Activated naive CD4-positive, alpha-beta T cell treated with anti-CD3 and anti-CD28 coated beads, Interleukin-2, amount 50 U/mL, for 16 hours (primary cell): ENCODE results near the gene HECW1.
A peak's percentile ranks its signal among the peaks of the same experiment; 100 is the strongest.
"Not testable (repeated sequence)": the region's sequence is repeated elsewhere in the genome, so short reads cannot be mapped to it uniquely, and the experiment has no call there.

Experiments used
- DNase-seq: peaks from one replicate; pipeline ENCODE4 v3.0.0-alpha.2; 2020

HECW1 gene

GRCh38 chr7:43586251-43586900, 473.9 kb downstream of the HECW1 start:
- DNase-seq = no peak

DNA sequence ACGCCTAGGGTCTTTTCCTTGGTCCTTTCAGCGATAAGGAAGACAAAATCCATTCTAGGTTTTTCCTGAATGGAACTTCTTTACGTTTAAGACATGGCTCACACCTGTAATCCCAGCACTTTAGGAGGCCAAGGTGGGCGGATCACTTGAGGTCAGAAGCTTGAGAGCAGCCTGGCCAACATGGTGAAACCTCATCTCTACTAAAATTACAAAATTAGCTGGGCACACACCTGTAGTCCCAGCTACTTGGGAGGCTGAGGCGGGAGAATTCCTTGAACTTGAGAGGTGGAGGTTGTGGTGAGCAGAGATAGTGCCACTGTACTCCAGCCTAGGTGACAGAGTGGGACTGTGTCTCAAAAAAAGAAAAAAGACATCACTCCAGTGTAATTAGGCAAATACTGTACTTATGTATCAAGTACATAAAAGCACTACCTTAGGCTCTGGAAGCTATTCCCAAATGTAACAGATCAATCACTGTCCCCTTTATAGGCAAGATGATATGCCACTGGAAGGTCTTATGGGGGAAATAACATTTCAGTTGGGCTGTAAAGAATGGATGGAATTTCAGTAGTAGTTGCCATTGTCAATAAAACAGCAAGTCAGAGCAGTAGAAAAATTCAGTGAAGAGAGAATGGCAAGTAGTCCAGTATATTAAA, 476.2 kb downstream of the HECW1 start:
- no peak for DNase-seq

GRCh38 chr7:43589133-43589478, 476.7 kb downstream of the HECW1 start:
- DNase-seq = no peak

GRCh38 chr7:43589728-43590127, 477.3 kb downstream of the HECW1 start:
- DNase-seq = no peak

GRCh38 chr7:43590862-43591557, 478.6 kb downstream of the HECW1 start:
- DNase-seq = peak; percentile 31

GRCh38 chr7:43591558-43592180, 479.2 kb downstream of the HECW1 start:
- DNase-seq = no peak

- no peak for DNase-seq
Measured at GRCh38 chr7:43592326-43592725, 479.9 kb downstream of the HECW1 start.

DNA sequence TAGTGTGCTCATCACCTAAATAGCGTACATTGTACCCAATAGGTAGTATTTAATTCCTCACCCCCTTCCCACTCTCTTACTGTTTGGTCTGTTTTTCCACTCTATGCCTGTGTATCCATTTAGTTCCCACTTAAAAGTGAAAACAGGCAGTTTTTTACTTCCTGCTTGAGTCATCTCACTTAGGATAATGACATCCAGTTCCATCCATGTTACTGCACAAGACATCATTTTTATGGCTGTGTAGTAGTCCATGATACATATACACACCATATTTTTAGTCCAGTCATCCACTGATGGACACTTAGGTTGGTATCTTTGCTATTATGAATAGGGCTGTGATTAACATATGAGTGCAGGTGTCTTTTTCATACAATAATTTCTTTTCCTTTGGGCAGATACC, 480.6 kb downstream of the HECW1 start:
- DNase-seq = no peak

DNA sequence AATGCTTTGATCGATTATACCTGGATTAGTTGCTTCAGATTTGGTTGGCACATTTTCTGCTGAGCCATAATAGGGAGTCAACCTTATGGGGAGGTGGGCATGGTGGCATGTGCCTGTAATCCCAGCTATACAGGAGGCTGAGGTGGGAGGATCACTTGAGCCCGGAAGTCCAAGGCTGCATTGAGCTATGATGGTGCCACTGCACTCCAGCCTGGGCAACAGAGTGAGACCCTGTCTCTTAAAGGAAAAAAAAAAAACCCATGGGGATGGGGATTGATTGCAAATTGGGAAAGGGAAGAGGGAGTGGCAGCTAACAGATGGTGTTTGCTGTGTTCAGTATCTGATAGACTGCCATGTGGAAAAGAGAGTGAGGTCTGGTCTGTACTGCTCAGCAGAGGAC, 481.6 kb downstream of the HECW1 start:
- DNase-seq = no peak

DNA sequence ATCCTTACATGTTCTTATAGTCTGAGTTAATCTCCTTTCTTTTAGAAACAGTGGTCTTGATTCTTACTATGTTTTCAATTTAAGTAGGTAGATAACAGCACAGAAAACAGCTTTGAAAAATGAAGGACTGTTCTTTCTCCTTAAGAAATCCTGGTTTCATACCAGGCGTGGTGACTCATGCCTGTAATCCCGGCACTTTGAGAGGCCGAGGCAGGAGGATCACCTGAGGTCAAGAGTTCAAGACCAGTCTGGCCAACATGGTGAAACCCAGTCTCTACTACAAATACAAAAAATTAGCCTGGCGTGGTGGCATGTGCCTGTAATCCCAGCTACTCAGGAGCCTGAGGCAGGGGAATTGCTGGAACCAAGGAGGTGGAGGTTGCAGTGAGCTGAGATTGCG, 484.0 kb downstream of the HECW1 start:
- not testable (repeated sequence) for DNase-seq

GRCh38 chr7:43600056-43600455, 487.6 kb downstream of the HECW1 start:
- no peak for DNase-seq

- no peak for DNase-seq
Measured at GRCh38 chr7:43602256-43602655, 489.8 kb downstream of the HECW1 start.

GRCh38 chr7:43604251-43604650, 491.8 kb downstream of the HECW1 start:
- DNase-seq = no peak

- no peak for DNase-seq
Measured at GRCh38 chr7:43609097-43609496, 496.6 kb downstream of the HECW1 start.

DNA sequence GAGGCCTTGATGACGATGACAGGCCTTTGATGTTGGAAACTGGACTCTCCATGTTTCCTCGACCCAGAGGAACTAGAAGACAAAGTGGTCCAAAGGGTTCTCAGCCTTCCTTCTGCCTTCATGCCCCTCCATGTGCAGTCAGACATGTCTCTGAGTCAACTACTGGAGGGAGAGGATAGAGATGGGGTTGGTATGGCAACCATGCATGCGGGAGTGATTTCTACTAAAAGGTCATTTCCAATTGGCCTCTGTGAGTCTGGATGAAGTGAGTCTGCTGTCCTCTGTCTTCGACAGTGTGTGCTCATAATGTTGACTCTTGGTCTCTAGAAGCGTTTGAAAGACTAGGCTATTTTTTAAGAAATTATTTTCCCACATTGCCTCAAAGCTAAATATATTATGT, 499.7 kb downstream of the HECW1 start:
- DNase-seq = no peak

GRCh38 chr7:43612599-43613589, 500.4 kb downstream of the HECW1 start:
- no peak for DNase-seq
